ENCODE data around the gene CENPC.
"Not testable (repeated sequence)": the region's sequence is repeated elsewhere in the genome, so short reads cannot be mapped to it uniquely, and the experiment has no call there.

The CENPC gene

DNA sequence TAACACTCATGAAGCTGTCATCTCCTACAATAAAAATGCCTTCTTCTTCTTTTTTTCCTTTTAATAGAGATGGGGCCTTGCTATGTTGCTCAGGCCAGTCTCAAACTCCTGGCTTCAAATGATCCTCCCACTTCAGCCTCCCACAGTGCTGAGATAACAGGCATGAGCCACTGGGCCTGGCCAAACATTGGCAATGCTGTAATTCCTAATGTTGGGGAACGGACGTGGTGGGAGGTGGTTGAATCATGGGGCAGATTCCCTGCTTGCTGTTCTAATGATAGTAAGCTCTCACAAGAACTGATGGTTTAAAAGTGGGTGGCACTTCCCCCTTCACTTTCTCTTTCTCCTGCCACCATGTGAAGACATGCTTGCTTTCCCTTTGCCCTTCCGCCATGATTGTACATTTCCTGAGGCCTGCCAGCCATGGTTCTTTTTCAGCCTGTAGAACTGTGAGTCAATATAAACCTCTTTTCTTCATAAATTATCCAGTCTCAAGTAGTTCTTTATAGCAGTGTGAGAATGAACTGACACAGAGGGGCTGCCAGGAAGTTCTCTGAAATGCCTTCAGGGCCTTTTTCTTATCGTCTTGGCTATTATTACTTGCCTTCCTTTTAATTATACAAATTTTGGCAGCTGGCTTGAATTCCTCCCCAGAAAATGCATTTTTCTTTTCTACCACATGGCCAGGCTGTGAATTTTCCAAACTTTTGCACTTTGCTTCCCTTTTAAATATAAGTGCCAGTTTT, 93.0 kb downstream of the CENPC start:
- TF ChIP-seq ZFX (IDR thresholded peaks at IDR 0.05; ENCODE audit: borderline replicate concordance): no peak
- TF ChIP-seq, protein P1, sequence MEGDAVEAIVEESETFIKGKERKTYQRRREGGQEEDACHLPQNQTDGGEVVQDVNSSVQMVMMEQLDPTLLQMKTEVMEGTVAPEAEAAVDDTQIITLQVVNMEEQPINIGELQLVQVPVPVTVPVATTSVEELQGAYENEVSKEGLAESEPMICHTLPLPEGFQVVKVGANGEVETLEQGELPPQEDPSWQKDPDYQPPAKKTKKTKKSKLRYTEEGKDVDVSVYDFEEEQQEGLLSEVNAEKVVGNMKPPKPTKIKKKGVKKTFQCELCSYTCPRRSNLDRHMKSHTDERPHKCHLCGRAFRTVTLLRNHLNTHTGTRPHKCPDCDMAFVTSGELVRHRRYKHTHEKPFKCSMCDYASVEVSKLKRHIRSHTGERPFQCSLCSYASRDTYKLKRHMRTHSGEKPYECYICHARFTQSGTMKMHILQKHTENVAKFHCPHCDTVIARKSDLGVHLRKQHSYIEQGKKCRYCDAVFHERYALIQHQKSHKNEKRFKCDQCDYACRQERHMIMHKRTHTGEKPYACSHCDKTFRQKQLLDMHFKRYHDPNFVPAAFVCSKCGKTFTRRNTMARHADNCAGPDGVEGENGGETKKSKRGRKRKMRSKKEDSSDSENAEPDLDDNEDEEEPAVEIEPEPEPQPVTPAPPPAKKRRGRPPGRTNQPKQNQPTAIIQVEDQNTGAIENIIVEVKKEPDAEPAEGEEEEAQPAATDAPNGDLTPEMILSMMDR (IDR thresholded peaks at IDR 0.05): no peak
- H3K27ac ChIP-seq: no peak overlapping the region

DNA sequence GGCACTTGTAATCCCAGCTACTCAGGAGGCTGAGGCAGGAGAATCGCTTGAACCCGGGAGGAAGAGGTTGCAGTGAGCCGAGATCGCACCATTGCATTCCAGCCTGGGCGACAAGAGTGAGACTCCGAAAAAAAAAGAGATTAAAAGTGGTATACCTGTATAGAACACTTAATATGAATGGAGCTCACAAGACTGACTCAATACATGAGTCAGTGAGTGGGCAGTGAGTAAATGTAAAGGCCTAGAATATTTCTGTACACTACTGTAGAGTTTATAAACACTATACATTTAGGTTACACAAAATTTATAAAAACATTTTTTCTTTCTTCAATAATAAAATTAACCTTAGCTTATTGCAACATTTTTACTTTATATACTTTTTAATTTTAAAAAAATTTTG, 93.8 kb downstream of the CENPC start:
- no peak overlapping the region for H3K27ac ChIP-seq
- TF ChIP-seq ZFX (IDR thresholded peaks at IDR 0.05; ENCODE audit: borderline replicate concordance): no peak
- TF ChIP-seq, protein P1 (IDR thresholded peaks at IDR 0.05): no peak

DNA sequence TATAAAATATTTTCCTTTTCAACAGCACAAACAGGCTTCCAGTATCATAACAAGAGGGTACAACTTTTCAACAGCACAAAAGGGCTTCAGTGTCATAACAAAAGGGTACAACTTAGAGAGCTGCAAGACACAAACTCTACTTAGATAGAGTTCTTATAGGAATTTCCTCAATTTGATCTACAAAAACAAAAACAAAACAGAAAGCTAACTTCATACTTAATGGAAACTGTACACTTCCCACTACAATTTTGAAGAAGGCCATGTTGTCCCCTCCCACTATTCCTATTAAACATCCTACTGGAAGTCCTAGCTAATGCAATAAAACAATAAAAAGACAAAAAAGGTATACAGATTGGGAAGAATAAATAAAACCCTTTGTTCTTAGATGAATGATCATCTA, 96.7 kb downstream of the CENPC start:
- H3K27ac ChIP-seq: no peak overlapping the region
- TF ChIP-seq ZFX (IDR thresholded peaks at IDR 0.05; ENCODE audit: borderline replicate concordance): no peak
- TF ChIP-seq, protein P1 (IDR thresholded peaks at IDR 0.05): no peak

- H3K27ac ChIP-seq: no peak overlapping the region
- TF ChIP-seq, protein P1 (IDR thresholded peaks at IDR 0.05): no peak
- no peak for TF ChIP-seq ZFX (IDR thresholded peaks at IDR 0.05; ENCODE audit: borderline replicate concordance)
These were observed 97.4 kb downstream of the CENPC start for GRCh38 chr4:67447873-67448272.

- no peak for TF ChIP-seq ZFX (IDR thresholded peaks at IDR 0.05; ENCODE audit: borderline replicate concordance)
- H3K27ac ChIP-seq: no peak overlapping the region
These were observed 98.5 kb downstream of the CENPC start for GRCh38 chr4:67446811-67447210.

GRCh38 chr4:67445881-67446280, 99.4 kb downstream of the CENPC start:
- H3K27ac ChIP-seq: not testable (repeated sequence)

- no peak overlapping the region for H3K27ac ChIP-seq
- TF ChIP-seq, protein P1 (IDR thresholded peaks at IDR 0.05): no peak
- no peak for TF ChIP-seq ZFX (IDR thresholded peaks at IDR 0.05; ENCODE audit: borderline replicate concordance)
These were observed 106.3 kb downstream of the CENPC start for GRCh38 chr4:67438975-67439374.

- no peak overlapping the region for H3K27ac ChIP-seq
- no peak for TF ChIP-seq ZFX (IDR thresholded peaks at IDR 0.05; ENCODE audit: borderline replicate concordance)
- TF ChIP-seq, protein P1 (IDR thresholded peaks at IDR 0.05): no peak
These were observed 107.2 kb downstream of the CENPC start for GRCh38 chr4:67437974-67438713.

Measured in 22Rv1 (cell line).